T-helper 22 cell (primary cell): Measurements from ENCODE around the gene FAXC.
"Not testable (repeated sequence)": the region's sequence is repeated elsewhere in the genome, so short reads cannot be mapped to it uniquely, and the experiment has no call there.

Experiments used
- DNase-seq: peaks from one replicate; pipeline ENCODE4 v3.0.0-alpha.2; 2020; ENCODE audit warnings: low read depth

FAXC gene

DNA sequence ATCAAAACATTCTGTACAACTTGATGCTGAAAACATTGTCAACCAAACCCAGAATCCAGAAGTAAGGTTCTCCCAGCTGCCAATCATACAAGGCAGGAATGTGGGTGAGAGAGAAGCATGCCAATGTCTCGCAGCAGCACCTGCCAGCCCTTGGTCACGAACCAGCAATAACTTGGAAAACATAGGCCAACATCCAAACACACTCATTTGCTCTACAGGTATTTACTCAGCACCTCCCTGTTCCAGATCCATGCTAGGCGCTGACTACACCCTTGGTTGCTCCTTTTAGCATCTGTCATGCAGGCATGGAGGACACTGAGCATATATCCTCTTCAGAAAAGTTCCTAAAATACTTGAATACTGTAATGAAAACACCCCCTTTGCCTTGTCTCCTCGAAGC is 63.6 kb downstream of the FAXC start:
- DNase-seq = no peak

DNA sequence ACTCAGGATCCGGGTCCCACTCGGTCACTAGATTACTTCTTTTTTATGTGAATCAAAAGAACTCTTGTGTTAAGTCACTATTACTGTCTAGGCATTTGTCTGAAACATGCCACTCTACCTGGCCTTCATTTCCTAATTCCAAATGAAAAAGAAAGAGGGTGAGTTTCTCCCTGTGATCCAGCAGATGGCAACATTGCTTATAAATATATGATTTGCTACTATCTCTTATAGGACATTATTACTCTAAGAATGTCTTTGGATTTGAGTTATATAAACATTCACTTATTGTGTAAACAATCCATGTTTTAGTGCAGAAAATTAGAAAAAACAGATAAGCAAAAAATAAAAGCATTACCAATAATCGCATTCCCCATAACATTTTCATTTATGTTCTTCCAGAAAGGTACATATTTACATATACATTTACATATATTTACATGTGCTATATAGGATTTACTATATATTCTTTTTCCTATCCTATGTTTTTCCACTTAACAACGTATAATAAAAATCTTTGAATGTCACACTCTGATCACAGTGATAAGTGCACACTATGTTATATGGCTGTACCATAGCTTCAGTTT is 66.9 kb downstream of the FAXC start:
- DNase-seq = no peak

DNA sequence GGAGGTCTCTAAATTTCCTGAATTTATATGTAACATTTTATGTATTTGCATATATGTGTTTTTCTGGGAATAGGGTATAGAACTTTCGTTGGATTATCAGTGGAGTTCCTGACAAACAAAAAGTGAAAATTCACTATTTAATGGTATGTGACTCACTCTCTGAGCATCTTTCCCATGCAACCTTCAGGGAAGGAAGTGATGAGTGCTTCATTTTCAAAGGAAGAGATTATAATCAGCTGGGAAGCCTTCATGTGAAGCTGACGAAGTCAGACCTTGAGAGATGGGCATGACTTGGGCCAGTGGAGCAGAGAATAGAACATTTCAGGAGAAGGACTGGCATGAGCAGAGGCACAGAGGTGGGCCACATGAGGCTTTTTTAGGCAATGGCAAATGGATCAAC is 72.7 kb downstream of the FAXC start:
- no peak for DNase-seq

DNA sequence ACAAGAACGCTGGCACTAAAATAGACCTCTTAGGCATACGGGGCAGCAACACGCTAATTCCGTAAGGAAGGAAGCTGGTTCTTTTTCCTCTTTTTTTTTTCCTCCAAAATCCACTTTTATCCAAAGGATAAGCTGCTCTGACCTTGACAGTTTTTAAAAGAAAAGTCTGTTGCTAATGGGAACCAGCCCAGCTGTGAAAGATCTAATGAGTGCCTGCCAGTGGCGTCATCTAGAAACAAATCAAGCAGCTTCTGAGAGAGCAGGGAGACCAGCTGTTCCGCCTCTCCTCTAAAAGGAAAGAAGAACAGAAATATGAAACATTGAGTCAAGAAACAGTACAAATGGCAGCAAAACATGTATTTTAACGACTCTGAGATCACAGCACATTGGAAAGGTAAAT is 78.6 kb downstream of the FAXC start:
- DNase-seq = no peak

DNA sequence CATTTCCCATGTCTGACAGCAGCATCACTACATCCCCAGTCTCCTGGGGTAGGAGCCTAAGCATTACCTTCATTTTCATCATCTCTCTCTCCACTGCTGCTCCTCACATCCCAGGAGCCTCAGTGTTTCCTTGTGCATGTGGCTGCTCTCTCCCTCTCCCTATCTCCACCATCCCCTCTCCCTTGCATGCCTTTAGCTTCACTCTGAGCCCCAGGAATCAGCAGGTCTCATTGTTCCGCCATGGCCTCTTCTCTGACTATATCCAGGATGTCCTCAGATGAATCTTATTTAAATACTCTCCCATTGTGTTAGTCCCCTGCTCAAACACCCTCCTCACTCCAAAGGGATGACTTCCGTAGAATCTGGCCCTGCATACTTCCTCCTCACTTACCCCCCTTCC is 79.4 kb downstream of the FAXC start:
- DNase-seq = no peak

DNA sequence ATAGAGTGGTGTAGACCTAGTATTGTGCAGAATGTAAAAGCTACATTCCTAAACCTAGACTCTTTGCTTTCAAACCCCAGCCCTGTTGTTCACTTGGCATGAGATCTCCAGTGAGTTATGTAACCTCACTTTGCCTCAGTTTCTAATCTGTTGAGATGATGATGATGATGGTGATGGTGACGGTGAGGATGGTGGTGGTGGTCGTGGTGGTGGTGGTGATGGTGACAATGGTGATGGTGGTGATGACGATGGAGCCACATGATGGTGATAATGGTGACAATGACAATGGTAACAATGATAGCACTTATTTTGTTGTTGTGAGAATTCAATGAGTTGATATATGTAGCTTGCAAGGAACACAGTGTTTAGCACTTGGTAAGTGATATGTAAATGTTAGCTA is 80.3 kb downstream of the FAXC start:
- no peak for DNase-seq

DNA sequence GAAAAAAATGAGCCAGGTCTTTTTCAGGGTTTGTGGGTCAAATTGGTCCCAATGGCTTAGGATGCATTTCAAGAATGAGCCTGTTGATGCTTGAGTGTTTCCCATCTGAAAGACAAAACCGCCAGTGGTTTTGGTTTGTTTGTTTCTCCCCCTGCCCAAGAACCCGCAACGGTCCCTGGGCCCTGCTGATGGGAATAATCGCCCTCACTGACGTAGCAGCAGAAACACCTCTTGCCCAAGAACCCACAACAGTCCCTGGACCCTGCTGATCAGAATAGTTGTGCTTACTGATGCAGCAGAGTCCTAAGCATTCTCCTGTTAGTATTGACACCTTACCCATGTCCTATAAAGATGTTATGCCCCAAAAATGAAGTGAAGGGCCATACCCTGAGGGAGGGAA is 82.5 kb downstream of the FAXC start:
- not testable (repeated sequence) for DNase-seq

DNA sequence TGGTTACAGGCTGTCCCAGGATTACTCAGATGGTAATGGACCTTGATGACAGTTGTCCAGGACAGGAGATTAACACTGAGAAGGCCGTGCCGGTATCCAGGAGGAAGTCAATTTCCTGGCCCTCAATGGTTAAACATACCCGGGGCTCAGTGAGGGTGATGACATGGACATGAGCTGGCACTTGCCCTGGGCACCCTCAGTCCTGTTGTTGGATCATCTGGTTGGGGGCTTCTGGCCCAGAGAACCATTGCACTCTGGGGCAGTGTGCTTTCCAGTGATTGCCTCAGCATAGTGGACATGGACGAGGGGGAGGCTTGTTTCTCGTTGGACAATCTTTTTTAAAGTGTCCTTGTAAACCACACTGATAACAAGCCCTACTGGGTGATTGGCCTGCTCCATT is 84.0 kb downstream of the FAXC start:
- not testable (repeated sequence) for DNase-seq

DNA sequence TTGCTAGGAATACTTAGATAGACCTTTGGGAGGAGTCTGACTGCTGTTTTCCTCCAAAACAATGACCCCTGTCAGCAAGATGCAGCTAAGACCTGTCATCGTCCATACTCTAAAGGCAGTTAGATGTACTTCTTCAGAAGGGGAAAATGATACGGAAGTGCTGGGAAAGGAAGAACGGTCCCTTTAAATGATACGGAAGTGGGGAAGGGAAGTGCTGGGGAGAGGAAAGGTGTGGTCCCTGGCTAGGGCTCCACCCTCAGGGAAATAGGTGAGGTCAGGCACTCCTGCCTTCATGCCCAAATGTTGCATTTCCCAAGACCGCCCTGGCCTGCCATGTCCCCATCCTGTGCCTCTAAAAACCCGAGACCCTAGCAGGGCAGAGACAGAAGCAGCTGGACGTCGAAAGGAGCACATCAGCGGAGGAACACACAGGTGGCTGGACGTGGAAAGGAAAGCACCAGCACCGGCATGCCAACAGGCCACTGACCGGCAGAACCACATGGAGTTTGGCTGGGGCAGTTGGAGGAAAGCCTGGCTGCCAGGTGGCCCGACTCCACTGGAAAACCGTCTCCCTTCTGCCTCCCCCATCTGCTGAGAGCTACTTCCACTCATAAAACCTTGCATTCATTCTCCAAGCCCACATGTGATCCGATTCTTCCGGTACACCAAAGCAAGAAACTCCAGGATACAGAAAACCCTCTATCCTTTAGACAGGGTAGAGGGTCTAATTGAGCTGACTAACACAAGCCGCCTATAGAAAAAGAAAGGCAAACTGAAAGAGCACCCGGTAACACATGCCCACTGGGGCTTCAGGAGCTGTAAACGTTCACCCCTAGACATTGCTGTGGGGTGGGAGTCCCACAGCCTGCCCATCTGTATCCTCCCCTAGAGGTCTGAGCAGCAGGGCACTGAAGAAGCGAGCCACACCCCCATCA is 94.6 kb downstream of the FAXC start:
- DNase-seq = no peak

DNA sequence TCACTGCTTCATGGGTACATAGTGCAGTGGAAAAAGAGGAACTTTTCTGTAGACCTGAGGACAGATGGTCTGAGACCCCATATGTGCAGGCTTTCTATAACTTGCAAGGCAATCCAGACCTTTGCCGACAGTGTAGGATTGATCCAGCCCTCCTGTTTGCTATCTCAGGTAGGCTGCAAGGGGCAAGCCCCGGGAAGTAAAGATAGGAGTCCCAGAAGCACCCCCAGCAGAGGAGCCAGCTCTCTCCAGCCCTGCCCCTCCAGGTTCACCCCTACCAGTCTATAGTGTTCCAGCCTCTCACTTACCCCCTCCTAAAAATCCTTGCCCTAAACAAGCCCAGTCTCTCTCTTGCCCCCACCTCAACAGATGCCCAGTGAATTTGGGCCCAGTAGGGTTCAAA is 96.2 kb downstream of the FAXC start:
- DNase-seq = no peak

DNA sequence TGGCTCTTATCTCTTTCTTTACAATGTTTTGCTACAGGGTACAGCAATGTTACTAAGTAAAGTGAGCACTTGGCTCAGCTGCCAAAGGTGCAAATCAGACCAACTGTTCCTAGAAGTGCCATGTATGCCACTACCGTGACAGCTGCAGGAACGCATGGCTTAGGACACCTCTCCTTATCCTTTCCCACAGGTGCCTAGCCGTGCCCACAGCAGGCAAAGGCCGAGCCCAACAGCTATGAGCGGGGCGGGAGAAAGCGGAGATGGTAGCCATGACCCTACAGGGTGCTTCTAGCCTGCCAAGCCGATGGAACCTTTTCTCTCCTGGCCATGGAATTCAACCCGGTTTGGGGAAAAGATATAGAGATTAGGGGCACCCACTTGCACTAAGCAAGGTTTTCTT is 97.1 kb downstream of the FAXC start:
- DNase-seq = no peak

DNA sequence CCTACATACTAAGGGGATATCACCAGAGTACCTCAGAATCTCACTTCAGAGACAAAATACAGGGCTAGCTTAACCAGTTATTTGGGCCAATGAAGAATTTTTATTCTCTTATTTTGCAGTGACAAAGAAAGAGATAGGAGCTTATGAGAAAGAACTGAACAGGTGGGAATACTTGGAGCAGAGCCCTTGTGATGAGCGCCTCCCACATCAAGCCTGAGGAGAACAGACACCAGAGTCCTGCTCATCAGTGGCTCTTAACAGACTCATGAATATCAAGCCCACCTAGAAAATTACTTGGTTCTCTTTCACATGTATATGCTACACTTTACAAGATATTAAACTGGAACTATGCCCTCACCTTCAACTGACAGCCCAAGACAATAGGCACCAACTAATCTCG is 99.0 kb downstream of the FAXC start:
- DNase-seq = no peak

DNA sequence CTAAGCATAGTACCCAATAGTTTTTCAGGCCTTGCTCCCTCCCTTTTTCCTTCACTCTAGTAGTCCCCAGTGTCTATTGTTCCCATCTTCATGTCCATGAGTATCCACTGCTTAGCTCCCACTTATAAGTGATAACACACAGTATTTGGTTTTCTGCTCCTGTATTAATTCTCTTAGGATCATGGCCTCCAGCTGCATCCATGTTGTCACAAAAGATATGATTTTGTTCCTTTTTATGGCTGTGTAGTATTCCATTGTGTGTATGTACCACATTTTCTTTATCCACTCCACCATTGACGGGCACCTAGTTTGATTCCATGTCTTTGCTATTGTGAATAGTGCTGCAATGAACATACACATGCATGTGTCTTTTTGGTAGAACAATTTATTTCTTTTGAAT is 102.9 kb downstream of the FAXC start:
- DNase-seq = no peak

DNA sequence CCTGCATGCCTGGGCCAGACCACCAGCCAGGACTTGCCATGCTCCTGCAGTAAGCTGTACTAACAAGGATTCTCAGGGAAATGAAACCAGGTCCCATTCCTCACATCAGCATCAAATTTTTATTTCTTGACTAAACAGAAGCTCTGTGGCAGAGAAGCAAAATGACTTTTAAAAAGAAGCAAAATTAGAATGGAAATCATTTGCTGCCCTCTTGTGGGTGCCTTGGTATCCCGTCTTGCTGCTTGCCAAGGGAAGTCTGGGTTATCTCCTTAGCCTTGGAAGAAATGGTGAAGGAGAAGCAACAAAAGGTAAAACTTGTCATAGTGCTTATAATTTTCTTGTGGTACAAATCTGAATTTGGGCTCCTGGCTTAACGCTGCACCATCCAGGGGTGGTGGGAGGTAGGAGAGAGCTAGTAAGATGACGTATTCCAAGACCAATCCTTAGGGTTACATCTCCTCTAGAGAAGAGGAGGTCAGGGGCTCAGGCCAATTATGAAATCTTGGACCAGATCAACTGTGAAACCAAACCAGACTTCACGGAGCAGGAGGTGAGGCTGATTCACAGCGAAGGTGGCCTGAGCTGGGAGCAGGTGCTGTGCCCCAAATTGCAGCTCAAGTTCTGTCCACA is 107.5 kb downstream of the FAXC start:
- DNase-seq = no peak

DNA sequence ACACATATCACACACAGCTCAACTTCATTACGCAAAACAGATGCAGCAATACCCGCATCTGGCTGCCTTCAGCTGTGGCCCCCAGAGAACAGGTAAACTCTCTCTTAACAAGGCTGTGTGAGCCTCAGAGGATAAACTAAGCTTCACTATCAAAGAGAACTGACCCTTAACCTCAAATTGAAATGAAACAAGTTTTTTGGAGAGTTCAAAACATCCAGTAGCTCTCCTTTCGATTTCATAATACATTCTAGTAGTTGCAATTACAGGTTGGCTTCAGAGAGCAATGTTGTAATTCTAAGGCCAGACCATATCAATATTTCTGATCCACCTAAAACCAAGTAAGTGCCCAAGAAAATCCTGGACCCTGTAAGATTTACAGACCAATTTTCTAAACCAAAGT is 113.5 kb downstream of the FAXC start:
- no peak for DNase-seq

DNA sequence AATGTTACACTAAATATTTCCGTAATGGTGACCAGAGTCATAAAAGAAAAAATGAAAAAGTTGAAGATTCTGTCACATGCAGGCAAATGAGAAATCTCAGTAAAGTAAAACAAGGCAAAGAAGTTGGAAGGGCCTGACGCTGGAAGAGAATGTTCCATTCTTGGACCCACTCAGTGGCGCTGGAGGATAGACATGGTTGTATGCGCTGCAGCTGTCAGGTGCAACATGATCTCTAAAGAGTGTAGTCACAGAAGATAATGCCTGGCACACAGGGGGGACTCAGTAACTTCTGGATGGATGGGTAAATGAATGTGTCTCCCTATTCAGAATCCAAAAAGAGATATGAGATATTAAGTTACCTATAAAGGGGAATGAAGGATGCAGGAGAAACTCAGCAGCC is 116.3 kb downstream of the FAXC start:
- DNase-seq = no peak

DNA sequence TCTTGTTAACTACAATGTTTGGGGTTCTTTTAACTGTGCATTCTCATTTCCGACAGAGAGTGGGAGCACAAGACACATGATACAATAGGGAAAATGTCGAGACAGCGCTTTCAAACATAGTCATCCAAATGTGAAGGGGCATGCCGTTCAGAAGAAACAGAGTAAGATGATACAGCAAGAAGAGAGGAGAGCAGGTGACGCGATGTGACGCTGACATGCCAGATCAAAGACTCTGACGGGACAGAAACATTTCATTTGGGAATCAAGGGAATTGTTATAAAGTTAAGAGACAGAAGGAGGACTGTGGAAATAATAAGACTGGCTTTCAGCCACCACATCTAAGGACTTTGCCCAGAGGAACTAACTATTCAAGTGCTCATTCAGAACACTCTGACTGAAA is 117.4 kb downstream of the FAXC start:
- no peak for DNase-seq

DNA sequence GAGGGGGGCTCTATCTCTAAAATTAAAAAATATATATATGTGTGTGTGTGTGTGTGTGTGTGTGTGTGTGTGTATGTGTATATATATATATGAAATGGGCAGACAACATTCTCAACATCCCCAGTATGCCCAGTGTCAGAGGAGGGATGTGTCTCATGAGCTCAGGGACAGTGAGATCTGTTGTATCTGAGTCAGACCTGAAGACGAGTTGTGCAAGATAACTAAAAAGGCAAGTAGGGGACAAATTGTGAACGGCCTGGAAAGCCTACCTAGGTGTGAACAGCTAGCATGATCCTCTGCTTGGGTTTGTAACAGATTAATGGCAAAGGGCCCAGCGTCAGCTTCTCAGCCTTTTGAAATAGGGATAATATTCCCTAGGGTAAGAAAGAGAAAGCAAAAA is 124.3 kb downstream of the FAXC start:
- DNase-seq = no peak
